ENCODE data around the gene RAB26.

DNA sequence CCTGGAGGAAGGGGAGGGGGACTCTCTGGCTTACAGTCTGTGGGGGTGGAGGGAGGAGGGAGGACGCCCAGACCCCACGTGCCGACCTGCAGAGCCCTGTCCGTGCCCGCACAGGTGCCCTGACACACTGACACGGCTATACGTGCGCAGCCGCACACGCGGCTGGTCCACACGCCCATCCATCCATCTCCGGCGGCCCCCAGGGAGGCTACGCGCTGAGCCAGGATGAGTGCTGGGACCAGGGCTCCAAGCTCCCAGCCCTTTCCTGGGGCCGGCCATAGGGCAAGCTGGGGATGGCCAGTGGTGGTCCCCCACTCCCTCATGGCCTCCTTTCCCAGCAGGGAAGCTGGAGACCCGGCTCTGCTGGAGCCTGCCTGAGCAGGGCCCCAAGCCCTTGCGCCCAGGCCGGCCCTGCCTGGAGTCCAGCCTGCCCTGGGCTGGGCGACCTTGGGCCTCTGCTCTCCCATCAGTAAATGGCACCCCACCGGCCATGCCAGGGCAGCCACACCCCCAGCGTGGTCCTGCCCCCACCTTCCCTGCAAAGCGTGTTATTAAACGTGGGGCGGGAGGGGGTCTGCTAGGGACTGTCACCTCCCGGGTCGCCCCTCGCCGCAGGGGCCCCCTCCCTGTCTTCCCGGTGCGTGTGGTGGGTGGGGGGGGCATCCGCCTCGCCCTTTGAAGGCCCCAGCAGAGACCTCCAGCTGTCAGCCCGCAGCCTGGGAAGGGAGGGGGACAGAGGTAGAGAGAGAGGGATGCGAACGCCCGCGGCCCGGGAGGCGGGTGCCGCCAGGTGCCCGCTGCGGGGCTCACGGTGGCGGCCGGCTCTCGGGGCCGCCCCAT, 47.1 kb downstream of the RAB26 start:
- TF ChIP-seq, protein P1, sequence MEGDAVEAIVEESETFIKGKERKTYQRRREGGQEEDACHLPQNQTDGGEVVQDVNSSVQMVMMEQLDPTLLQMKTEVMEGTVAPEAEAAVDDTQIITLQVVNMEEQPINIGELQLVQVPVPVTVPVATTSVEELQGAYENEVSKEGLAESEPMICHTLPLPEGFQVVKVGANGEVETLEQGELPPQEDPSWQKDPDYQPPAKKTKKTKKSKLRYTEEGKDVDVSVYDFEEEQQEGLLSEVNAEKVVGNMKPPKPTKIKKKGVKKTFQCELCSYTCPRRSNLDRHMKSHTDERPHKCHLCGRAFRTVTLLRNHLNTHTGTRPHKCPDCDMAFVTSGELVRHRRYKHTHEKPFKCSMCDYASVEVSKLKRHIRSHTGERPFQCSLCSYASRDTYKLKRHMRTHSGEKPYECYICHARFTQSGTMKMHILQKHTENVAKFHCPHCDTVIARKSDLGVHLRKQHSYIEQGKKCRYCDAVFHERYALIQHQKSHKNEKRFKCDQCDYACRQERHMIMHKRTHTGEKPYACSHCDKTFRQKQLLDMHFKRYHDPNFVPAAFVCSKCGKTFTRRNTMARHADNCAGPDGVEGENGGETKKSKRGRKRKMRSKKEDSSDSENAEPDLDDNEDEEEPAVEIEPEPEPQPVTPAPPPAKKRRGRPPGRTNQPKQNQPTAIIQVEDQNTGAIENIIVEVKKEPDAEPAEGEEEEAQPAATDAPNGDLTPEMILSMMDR (conservative IDR thresholded peaks at IDR 0.05 in 1 of 2, IDR thresholded peaks at IDR 0.05 in 1 of 2; ENCODE audit: low read depth in 1 of 2, low read length in 2 of 2): no peak
- TF ChIP-seq EZH2 (IDR thresholded peaks at IDR 0.05; ENCODE audit: low read length, missing control alignments): peak; percentile 92
